GM19397 (cell line): ENCODE results near the gene LCN6.

ENCODE experiments used
- ATAC-seq: cut with Tn5 transposase; IDR thresholded peaks from one replicate; pipeline ENCODE4 v1.9.1; 2021; ENCODE audit warnings: mild to moderate bottlenecking, moderate library complexity; ENCODE audit not compliant: unreplicated experiment

Gene LCN6

GRCh38 chr9:136745389-136746154 is 2.8 kb downstream of the LCN6 start:
- no peak for ATAC-seq

- no peak for ATAC-seq
These were observed 3.6 kb downstream of the LCN6 start for GRCh38 chr9:136744773-136745172.

- ATAC-seq, result no peak
These were observed 4.6 kb downstream of the LCN6 start for GRCh38 chr9:136743639-136744211.

- ATAC-seq, result no peak
These were observed 5.5 kb downstream of the LCN6 start, which contains the start of gene LCN10 for GRCh38 chr9:136742591-136743391. Gene LCN10 (minus strand): TSS chr9:136742940. CDS start chr9:136742903, 37 bp downstream.

- ATAC-seq, result no peak
These were observed 6.3 kb downstream of the LCN6 start for GRCh38 chr9:136741883-136742571.

GRCh38 chr9:136740971-136741882 is 7.1 kb downstream of the LCN6 start:
- no peak for ATAC-seq

- ATAC-seq, result no peak
These were observed 7.8 kb downstream of the LCN6 start for GRCh38 chr9:136740491-136740890.

GRCh38 chr9:136740069-136740468 is 8.3 kb downstream of the LCN6 start:
- no peak for ATAC-seq

GRCh38 chr9:136739509-136739908 is 8.8 kb downstream of the LCN6 start:
- no peak for ATAC-seq

- no peak for ATAC-seq
These were observed 9.4 kb downstream of the LCN6 start for GRCh38 chr9:136738960-136739359.

- ATAC-seq, result no peak
These were observed 12.4 kb downstream of the LCN6 start for GRCh38 chr9:136735812-136736480.

- ATAC-seq, result no peak
These were observed 13.4 kb downstream of the LCN6 start for GRCh38 chr9:136734837-136735496.

- ATAC-seq, result no peak
These were observed 14.7 kb downstream of the LCN6 start for GRCh38 chr9:136733611-136734010.

GRCh38 chr9:136732444-136733178 is 15.7 kb downstream of the LCN6 start:
- ATAC-seq, result no peak

GRCh38 chr9:136729926-136730325 is 18.4 kb downstream of the LCN6 start:
- ATAC-seq, result no peak

- ATAC-seq, result no peak
These were observed 19.2 kb downstream of the LCN6 start for GRCh38 chr9:136729144-136729543.

GRCh38 chr9:136728548-136729123 is 19.7 kb downstream of the LCN6 start:
- peak; percentile 30 for ATAC-seq

GRCh38 chr9:136728080-136728547 is 20.2 kb downstream of the LCN6 start:
- peak; percentile 70 for ATAC-seq
